Astrocyte (in vitro differentiated cells and primary cell): ENCODE measurements around the gene SARNP. TPM values are rescaled to one million over a fixed set of nuclear protein-coding genes. Genes with fewer than 3 reads are reported as not detected.

Experiments
- DNase-seq: peaks from one replicate; pipeline ENCODE4 v3.0.0-alpha.2; 2010; ENCODE audit warnings: low read depth
- FAIRE-seq: peaks from 2 replicates; lab custom pipeline; 2011; peaks lifted over from hg19 to GRCh38; lab: Jason Lieb, UNC
- H2AFZ ChIP-seq: 2 replicates; pipeline ENCODE4 v1.6.0; 2012; ENCODE audit warnings: low read depth, low read length, inconsistent platforms
- H3K27ac ChIP-seq: 2 replicates; pipeline ENCODE4 v1.5.1; 2011; ENCODE audit warnings: low read depth, low read length, inconsistent platforms
- H3K27me3 ChIP-seq: 2 replicates; pipeline ENCODE4 v1.6.0; 2011; ENCODE audit warnings: low read length, inconsistent platforms; ENCODE audit not compliant: insufficient read depth
- H3K36me3 ChIP-seq: 2 replicates; pipeline ENCODE4 v1.5.1; 2011; ENCODE audit warnings: low read length, inconsistent platforms; ENCODE audit not compliant: insufficient read depth
- H3K4me1 ChIP-seq: 2 replicates; pipeline ENCODE4 v1.5.1; 2011; ENCODE audit warnings: low read length, inconsistent platforms; ENCODE audit not compliant: insufficient read depth
- H3K4me2 ChIP-seq: 2 replicates; pipeline ENCODE4 v1.6.0; 2012; ENCODE audit warnings: low read length, inconsistent platforms
- H3K4me3 ChIP-seq: 2 replicates; pipeline ENCODE4 v1.5.1; 2011; ENCODE audit warnings: low read depth, mild to moderate bottlenecking, low read length, inconsistent platforms; ENCODE audit not compliant: insufficient read depth
- H3K79me2 ChIP-seq: 2 replicates; pipeline ENCODE4 v1.6.0; 2012; ENCODE audit warnings: mild to moderate bottlenecking, low read length, inconsistent platforms; ENCODE audit not compliant: insufficient read depth
- H3K9ac ChIP-seq: 2 replicates; pipeline ENCODE4 v1.6.0; 2012; ENCODE audit warnings: mild to moderate bottlenecking, low read length, inconsistent platforms
- H3K9me3 ChIP-seq: 2 replicates; pipeline ENCODE4 v1.5.1; 2012; ENCODE audit warnings: low read depth, mild to moderate bottlenecking, low read length, inconsistent platforms; ENCODE audit not compliant: insufficient read depth
- H4K20me1 ChIP-seq: 2 replicates; pipeline ENCODE4 v1.6.0; 2012; ENCODE audit warnings: low read length, inconsistent platforms; ENCODE audit not compliant: insufficient read depth
- H3K27ac Mint-ChIP-seq: one replicate; pipeline ENCODE4 v1.8.0; 2021; ENCODE audit warnings: mild to moderate bottlenecking, mixed read lengths; ENCODE audit not compliant: unreplicated experiment
- H3K27me3 Mint-ChIP-seq: one replicate; pipeline ENCODE4 v1.8.0; 2021; ENCODE audit warnings: low read depth, mixed read lengths; ENCODE audit not compliant: unreplicated experiment
- H3K36me3 Mint-ChIP-seq: one replicate; pipeline ENCODE4 v1.8.0; 2021; ENCODE audit warnings: low read depth, mixed read lengths; ENCODE audit not compliant: unreplicated experiment
- H3K4me1 Mint-ChIP-seq: one replicate; pipeline ENCODE4 v1.8.0; 2021; ENCODE audit warnings: low read depth, mixed read lengths; ENCODE audit not compliant: unreplicated experiment
- H3K4me3 Mint-ChIP-seq: one replicate; pipeline ENCODE4 v1.8.0; 2021; ENCODE audit warnings: mild to moderate bottlenecking, moderate library complexity, mixed read lengths; ENCODE audit not compliant: unreplicated experiment
- H3K9me3 Mint-ChIP-seq: one replicate; pipeline ENCODE4 v1.8.0; 2021; ENCODE audit warnings: mild to moderate bottlenecking, mixed read lengths; ENCODE audit not compliant: unreplicated experiment
- EZH2 ChIP-seq: IDR thresholded peaks from 2 replicates; pipeline ENCODE4 v1.6.1; 2012; ENCODE audit warnings: mild to moderate bottlenecking, low read length, inconsistent platforms; ENCODE audit not compliant: insufficient read depth
- total RNA-seq: library from RNA; stranded (reverse); gene quantifications from 2 replicates; pipeline ENCODE4 v1.2.1, GENCODE V29; 2021
- TF ChIP-seq, protein P1 (sequence below): IDR thresholded peaks from 2 replicates; pipeline ENCODE4 v1.5.1; 2011; ENCODE audit warnings: low read depth, mild to moderate bottlenecking, inconsistent platforms, low read length, moderate library complexity; ENCODE audit not compliant: insufficient read depth

SARNP gene
- total RNA-seq, 1 donor from 2014 or later = 105 TPM

DNA sequence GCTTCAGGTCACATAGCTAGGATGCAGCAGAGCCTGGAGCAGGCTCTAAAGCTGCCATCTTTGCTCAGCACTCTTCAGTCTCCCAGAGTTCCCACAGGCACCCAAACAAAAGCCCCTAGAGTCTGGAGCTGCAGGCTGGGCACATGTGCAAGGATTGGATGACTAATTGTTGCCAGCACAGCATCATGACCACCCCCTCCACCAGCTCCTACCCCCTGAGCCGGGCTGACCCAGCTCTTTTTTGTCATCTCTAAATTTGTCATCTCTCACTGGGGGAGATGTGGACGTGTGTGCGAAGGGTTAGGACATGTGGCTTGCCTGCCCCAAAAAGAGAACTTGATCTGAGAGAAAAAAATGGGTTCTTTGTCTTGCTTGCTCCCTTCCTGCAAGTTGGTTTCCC lies 29.5 kb upstream of the SARNP start:
- Histone ChIP-seq H3K4me2 (peak overlapping the region; percentile 78), H3K9me3 (no peaks in the 10 kb centered on the region), H3K4me3 (no peak overlapping the region), H3K36me3 (no peaks in the 10 kb centered on the region), H3K79me2 (peaks cover 3% of the 10 kb centered on the region), H3K27me3 (no peaks in the 10 kb centered on the region), H3K4me1 (peaks cover 30% of the 10 kb centered on the region), H3K9ac (peak overlapping the region; percentile 88), H2AFZ (peak overlapping the region; percentile 24), H4K20me1 (no peaks in the 10 kb centered on the region), H3K27ac (peak overlapping the region; percentile 99)
- TF ChIP-seq, protein P1, sequence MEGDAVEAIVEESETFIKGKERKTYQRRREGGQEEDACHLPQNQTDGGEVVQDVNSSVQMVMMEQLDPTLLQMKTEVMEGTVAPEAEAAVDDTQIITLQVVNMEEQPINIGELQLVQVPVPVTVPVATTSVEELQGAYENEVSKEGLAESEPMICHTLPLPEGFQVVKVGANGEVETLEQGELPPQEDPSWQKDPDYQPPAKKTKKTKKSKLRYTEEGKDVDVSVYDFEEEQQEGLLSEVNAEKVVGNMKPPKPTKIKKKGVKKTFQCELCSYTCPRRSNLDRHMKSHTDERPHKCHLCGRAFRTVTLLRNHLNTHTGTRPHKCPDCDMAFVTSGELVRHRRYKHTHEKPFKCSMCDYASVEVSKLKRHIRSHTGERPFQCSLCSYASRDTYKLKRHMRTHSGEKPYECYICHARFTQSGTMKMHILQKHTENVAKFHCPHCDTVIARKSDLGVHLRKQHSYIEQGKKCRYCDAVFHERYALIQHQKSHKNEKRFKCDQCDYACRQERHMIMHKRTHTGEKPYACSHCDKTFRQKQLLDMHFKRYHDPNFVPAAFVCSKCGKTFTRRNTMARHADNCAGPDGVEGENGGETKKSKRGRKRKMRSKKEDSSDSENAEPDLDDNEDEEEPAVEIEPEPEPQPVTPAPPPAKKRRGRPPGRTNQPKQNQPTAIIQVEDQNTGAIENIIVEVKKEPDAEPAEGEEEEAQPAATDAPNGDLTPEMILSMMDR = no peak
- no peak for TF ChIP-seq EZH2
- Mint-ChIP-seq H3K4me3 (no peak overlapping the region), H3K27ac (peak overlapping the region; percentile 92), H3K9me3 (no peaks in the 10 kb centered on the region), H3K36me3 (no peaks in the 10 kb centered on the region), H3K4me1 (peaks cover 42% of the 10 kb centered on the region), H3K27me3 (no peaks in the 10 kb centered on the region)
- DNase-seq (peak; percentile 74), FAIRE-seq (no peak)

- H3K4me2 ChIP-seq = no peak overlapping the region
- H3K79me2 ChIP-seq = peaks cover 6% of the 10 kb centered on the region
- no peaks in the 10 kb centered on the region for H3K9me3 ChIP-seq
- peaks cover 43% of the 10 kb centered on the region for H3K4me1 Mint-ChIP-seq
- H3K4me3 Mint-ChIP-seq = no peak overlapping the region
- no peaks in the 10 kb centered on the region for H3K36me3 ChIP-seq
- H3K9me3 Mint-ChIP-seq = peaks cover 6% of the 10 kb centered on the region
- peak overlapping the region; percentile 99 for H3K27ac ChIP-seq
- H3K4me1 ChIP-seq = peaks cover 32% of the 10 kb centered on the region
- DNase-seq (no peak), FAIRE-seq (no peak)
- peaks cover 4% of the 10 kb centered on the region for H3K36me3 Mint-ChIP-seq
- H3K9ac ChIP-seq = no peak overlapping the region
- no peak overlapping the region for H3K4me3 ChIP-seq
- H4K20me1 ChIP-seq = no peaks in the 10 kb centered on the region
- no peaks in the 10 kb centered on the region for H3K27me3 ChIP-seq
- no peak overlapping the region for H2AFZ ChIP-seq
- no peak for TF ChIP-seq EZH2
- TF ChIP-seq, protein P1 = no peak
- H3K27me3 Mint-ChIP-seq = no peaks in the 10 kb centered on the region
- peak overlapping the region; percentile 92 for H3K27ac Mint-ChIP-seq
These were observed 28.4 kb upstream of the SARNP start for GRCh38 chr12:55845785-55846496.

- Histone ChIP-seq H3K27me3 (no peaks in the 10 kb centered on the region), H3K4me3 (no peak overlapping the region), H3K4me1 (peaks cover 32% of the 10 kb centered on the region), H3K9ac (no peak overlapping the region), H3K9me3 (no peaks in the 10 kb centered on the region), H4K20me1 (no peaks in the 10 kb centered on the region), H3K4me2 (no peak overlapping the region), H3K36me3 (no peaks in the 10 kb centered on the region), H3K27ac (no peak overlapping the region), H2AFZ (no peak overlapping the region), H3K79me2 (peaks cover 6% of the 10 kb centered on the region)
- peak overlapping the region; percentile 89 for H3K27ac Mint-ChIP-seq
- peaks cover 10% of the 10 kb centered on the region for H3K36me3 Mint-ChIP-seq
- FAIRE-seq (no peak), DNase-seq (no peak)
- H3K27me3 Mint-ChIP-seq = no peaks in the 10 kb centered on the region
- TF ChIP-seq EZH2 = no peak
- TF ChIP-seq, protein P1 = no peak
- no peak overlapping the region for H3K4me3 Mint-ChIP-seq
- H3K9me3 Mint-ChIP-seq = peaks cover 6% of the 10 kb centered on the region
- H3K4me1 Mint-ChIP-seq = peaks cover 38% of the 10 kb centered on the region
These were observed 27.8 kb upstream of the SARNP start for GRCh38 chr12:55845361-55845760.
